Liver (tissue), 9 donors: ENCODE data around the gene ABTB2. TPM values are rescaled to one million over a fixed set of nuclear protein-coding genes. Genes with fewer than 3 reads are reported as not detected.

Source experiments
- DNase-seq: peaks from one replicate; pipeline ENCODE4 v3.0.0-alpha.2; 2017; ENCODE audit warnings: low spot score
- H3K27ac ChIP-seq, 2 donors: one replicate each; pipeline ENCODE4 v1.7.0; 2013; ENCODE audit warnings: inconsistent platforms in 2 of 2, low read length in 2 of 2, control low read depth in 1 of 2, low read depth in 1 of 2, mild to moderate bottlenecking in 1 of 2
- H3K27me3 ChIP-seq, 4 donors: one replicate each; pipeline versions ENCODE4 v1.6.1 to v1.7.0; 2013; ENCODE audit warnings: low read length in 3 of 4, inconsistent platforms in 1 of 4, mild to moderate bottlenecking in 1 of 4, moderate library complexity in 1 of 4; ENCODE audit not compliant: control insufficient read depth in 4 of 4, insufficient read depth in 4 of 4
- H3K36me3 ChIP-seq, 4 donors: one replicate each; pipeline versions ENCODE4 v1.6.1 to v1.7.0; 2013; ENCODE audit warnings: low read length in 3 of 4, mild to moderate bottlenecking in 3 of 4, low read depth in 1 of 4, moderate library complexity in 1 of 4; ENCODE audit not compliant: control insufficient read depth in 4 of 4, insufficient read depth in 3 of 4
- H3K4me1 ChIP-seq, 4 donors: one replicate each; pipeline versions ENCODE4 v1.6.1 to v1.7.0; 2013; ENCODE audit warnings: low read length in 3 of 4, mild to moderate bottlenecking in 3 of 4, moderate library complexity in 1 of 4; ENCODE audit not compliant: control insufficient read depth in 4 of 4, insufficient read depth in 4 of 4
- H3K4me3 ChIP-seq, 3 donors: one replicate each; pipeline versions ENCODE4 v1.6.1 to v1.7.0; 2013; ENCODE audit warnings: low read length in 3 of 3, control low read depth in 1 of 3, low read depth in 1 of 3, mild to moderate bottlenecking in 1 of 3
- H3K9ac ChIP-seq, 2 donors: one replicate each; pipeline ENCODE4 v1.7.0; 2013; ENCODE audit warnings: low read length in 2 of 2, mild to moderate bottlenecking in 2 of 2, moderate library complexity in 2 of 2, control low read depth in 1 of 2, low read depth in 1 of 2
- H3K9me3 ChIP-seq, 4 donors: one replicate each; pipeline versions ENCODE4 v1.6.1 to v1.7.0; 2013; ENCODE audit warnings: low read length in 3 of 4; ENCODE audit not compliant: control insufficient read depth in 4 of 4
- EGR1 ChIP-seq, 2 donors: IDR thresholded peaks; 2 replicates each; pipeline ENCODE4 v1.6.1; 2016 to 2018; ENCODE audit warnings: antibody characterized with exemption in 2 of 2, low read depth in 2 of 2
- FOXA1 ChIP-seq: IDR thresholded peaks from 2 replicates; pipeline ENCODE4 v1.6.1; 2016; ENCODE audit warnings: antibody characterized with exemption
- FOXA2 ChIP-seq: IDR thresholded peaks from 2 replicates; pipeline ENCODE4 v1.6.1; 2016; ENCODE audit warnings: antibody characterized with exemption
- GABPA ChIP-seq, 2 donors: IDR thresholded peaks in 1 of 2; conservative IDR thresholded peaks in 1 of 2; 2 replicates each; pipeline ENCODE4 v1.6.1; 2016; ENCODE audit warnings: antibody characterized with exemption in 2 of 2, mild to moderate bottlenecking in 1 of 2, moderate library complexity in 1 of 2
- HNF4A ChIP-seq, 2 donors: conservative IDR thresholded peaks; 2 replicates each; pipeline ENCODE4 v1.6.1; 2016; ENCODE audit warnings: antibody characterized with exemption in 2 of 2, mild to moderate bottlenecking in 2 of 2
- HNF4G ChIP-seq: IDR thresholded peaks from 2 replicates; pipeline ENCODE4 v1.6.1; 2016; ENCODE audit warnings: antibody characterized with exemption
- JUND ChIP-seq, 2 donors: IDR thresholded peaks; 2 replicates each; pipeline ENCODE4 v1.6.1; 2016; ENCODE audit warnings: antibody characterized with exemption in 2 of 2
- MAX ChIP-seq: IDR thresholded peaks from 2 replicates; pipeline ENCODE4 v1.6.1; 2016; ENCODE audit warnings: antibody characterized with exemption
- NR2F2 ChIP-seq: IDR thresholded peaks from 2 replicates; pipeline ENCODE4 v1.6.1; 2016; ENCODE audit warnings: antibody characterized with exemption
- RAD21 ChIP-seq, 2 donors: IDR thresholded peaks; 2 replicates each; pipeline ENCODE4 v1.6.1; 2016; ENCODE audit warnings: antibody characterized with exemption in 2 of 2, mild to moderate bottlenecking in 2 of 2
- REST ChIP-seq: IDR thresholded peaks from 2 replicates; pipeline ENCODE4 v1.6.1; 2016; ENCODE audit warnings: antibody characterized with exemption, mild to moderate bottlenecking
- RXRA ChIP-seq, 2 donors: IDR thresholded peaks; 2 replicates each; pipeline ENCODE4 v1.6.1; 2017 to 2018; ENCODE audit warnings: antibody characterized with exemption in 2 of 2, mild to moderate bottlenecking in 1 of 2
- SP1 ChIP-seq: IDR thresholded peaks from 2 replicates; pipeline ENCODE4 v1.6.1; 2018; ENCODE audit warnings: antibody characterized with exemption, mild to moderate bottlenecking
- TAF1 ChIP-seq: conservative IDR thresholded peaks from 2 replicates; pipeline ENCODE4 v1.6.1; 2016; ENCODE audit warnings: antibody characterized with exemption, mild to moderate bottlenecking
- YY1 ChIP-seq: IDR thresholded peaks from 2 replicates; pipeline ENCODE4 v1.6.1; 2016; ENCODE audit warnings: antibody characterized with exemption, mild to moderate bottlenecking
- WGBS: extraction: QIAGEN DNeasy Blood & Tissue Kit; methylation state at CpG from one replicate; pipeline ENCODE4 v1.1.7; 2013; 5-methylcytosine and 5-hydroxymethylcytosine counted together
- polyA plus RNA-seq, 2 donors: library from polyadenylated mRNA; stranded (reverse) in 1 of 2; unstranded in 1 of 2; fragments of 200-250 nt in 1 of 2; fragments of >200 nt in 1 of 2; fragmentation: Nextera tagmentation in 1 of 2; extraction: Ambion mirVana in 1 of 2; gene quantifications; one replicate each; pipeline versions ENCODE4 v1.2.1 to v1.2.3, GENCODE V29; 2013 to 2015
- total RNA-seq, 2 donors: library from RNA; depleted of rRNA; stranded (reverse); fragments of >200 nt; gene quantifications; one replicate each; pipeline ENCODE4 v1.2.3, GENCODE V29; 2014
- TF ChIP-seq, protein P1 (sequence below): IDR thresholded peaks from 2 replicates; pipeline ENCODE4 v1.6.1; 2016; ENCODE audit warnings: antibody characterized with exemption
- TF ChIP-seq, protein P2 (sequence below): IDR thresholded peaks from 2 replicates; pipeline ENCODE4 v1.6.1; 2016; ENCODE audit warnings: antibody characterized with exemption
- donor health status: healthy.
- donor health status: healthy.
- donor health status: healthy.
- donor health status: healthy.
- donor health status: healthy.

Gene ABTB2
- total and polyA plus RNA-seq, 4 donors, result 2.4 to 8.9 (median 6.1) TPM

DNA sequence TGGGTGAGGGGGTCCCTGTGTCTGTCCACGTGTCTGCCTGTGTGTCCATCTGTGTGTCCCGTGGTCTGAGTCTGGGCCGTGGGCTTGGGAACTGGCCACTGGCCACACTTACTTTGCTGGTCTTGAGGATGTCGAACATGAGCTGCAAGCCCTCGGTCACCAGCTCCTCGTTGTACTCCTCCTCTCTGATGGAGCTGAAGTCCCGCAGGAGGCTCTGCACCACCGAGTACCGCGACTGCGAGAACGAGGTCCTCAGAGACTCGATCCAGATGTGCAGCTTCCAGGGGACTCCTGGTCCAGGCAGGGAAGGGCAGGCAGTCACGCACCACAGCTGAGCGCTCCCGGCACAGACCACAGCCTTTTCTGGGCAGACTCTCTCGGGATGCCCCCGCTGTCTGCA is 197.0 kb downstream of the ABTB2 start:
- WGBS, result 93% methylated on average over 18 of the region's 18 CpGs
- no peak for TF ChIP-seq RAD21 (IDR thresholded peaks at IDR 0.05)
- no peak for TF ChIP-seq FOXA1
- no peak for TF ChIP-seq GABPA (IDR thresholded peaks at IDR 0.05 in 1 of 2, conservative IDR thresholded peaks at IDR 0.05 in 1 of 2)
- TF ChIP-seq, protein P1, sequence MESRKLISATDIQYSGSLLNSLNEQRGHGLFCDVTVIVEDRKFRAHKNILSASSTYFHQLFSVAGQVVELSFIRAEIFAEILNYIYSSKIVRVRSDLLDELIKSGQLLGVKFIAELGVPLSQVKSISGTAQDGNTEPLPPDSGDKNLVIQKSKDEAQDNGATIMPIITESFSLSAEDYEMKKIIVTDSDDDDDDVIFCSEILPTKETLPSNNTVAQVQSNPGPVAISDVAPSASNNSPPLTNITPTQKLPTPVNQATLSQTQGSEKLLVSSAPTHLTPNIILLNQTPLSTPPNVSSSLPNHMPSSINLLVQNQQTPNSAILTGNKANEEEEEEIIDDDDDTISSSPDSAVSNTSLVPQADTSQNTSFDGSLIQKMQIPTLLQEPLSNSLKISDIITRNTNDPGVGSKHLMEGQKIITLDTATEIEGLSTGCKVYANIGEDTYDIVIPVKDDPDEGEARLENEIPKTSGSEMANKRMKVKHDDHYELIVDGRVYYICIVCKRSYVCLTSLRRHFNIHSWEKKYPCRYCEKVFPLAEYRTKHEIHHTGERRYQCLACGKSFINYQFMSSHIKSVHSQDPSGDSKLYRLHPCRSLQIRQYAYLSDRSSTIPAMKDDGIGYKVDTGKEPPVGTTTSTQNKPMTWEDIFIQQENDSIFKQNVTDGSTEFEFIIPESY, result no peak
- no peak for TF ChIP-seq NR2F2
- no peak for TF ChIP-seq TAF1
- TF ChIP-seq RXRA (IDR thresholded peaks at IDR 0.05), result no peak
- TF ChIP-seq JUND (IDR thresholded peaks at IDR 0.05), result no peak
- no peak for TF ChIP-seq MAX
- no peak for TF ChIP-seq FOXA2
- no peak for TF ChIP-seq REST
- no peak for TF ChIP-seq HNF4G
- no peak for TF ChIP-seq HNF4A (conservative IDR thresholded peaks at IDR 0.05)
- no peak for TF ChIP-seq YY1
- TF ChIP-seq SP1, result no peak
- TF ChIP-seq, protein P2, sequence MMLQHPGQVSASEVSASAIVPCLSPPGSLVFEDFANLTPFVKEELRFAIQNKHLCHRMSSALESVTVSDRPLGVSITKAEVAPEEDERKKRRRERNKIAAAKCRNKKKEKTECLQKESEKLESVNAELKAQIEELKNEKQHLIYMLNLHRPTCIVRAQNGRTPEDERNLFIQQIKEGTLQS, result no peak
- no peak for DNase-seq

DNA sequence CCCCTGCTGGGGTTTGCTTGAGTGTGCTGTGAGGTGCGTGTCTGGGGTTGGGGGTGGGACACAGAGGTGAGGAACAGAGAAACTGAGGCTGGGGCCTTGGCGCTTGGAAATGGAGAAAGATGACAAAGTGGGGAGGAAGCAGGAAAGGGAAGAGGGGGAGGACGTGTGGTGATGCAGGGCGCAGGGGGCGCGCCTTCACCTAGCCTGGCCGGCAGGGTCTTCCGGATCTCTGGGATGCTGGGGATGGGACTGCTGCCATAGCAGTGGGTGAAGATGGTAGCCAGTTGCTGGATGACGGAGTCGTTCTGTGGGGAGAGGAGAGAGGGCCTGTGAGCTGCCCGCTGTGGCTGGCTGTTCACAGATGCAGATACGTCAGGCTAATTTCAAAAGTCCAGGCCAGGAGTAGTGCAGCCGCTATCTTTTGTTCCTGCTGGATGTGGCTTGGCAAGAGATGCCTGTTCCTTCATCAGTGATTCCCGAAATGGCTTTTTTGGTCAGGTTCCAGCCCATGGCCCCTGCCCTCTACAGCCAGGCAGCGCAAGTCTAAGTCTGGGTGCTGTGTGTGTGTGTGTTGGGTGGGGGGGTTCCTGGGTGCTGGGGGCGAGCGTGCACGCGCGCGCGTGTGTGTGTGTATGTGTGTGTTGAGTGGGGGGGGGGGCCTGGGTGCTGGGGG is 197.6 kb downstream of the ABTB2 start:
- H3K27me3 ChIP-seq, result no peaks in the 10 kb centered on the region
- 92% methylated on average over 22 of the region's 22 CpGs for WGBS
- TF ChIP-seq MAX (no peak), GABPA (IDR thresholded peaks at IDR 0.05 in 1 of 2, conservative IDR thresholded peaks at IDR 0.05 in 1 of 2) (no peak), REST (no peak), TAF1 (no peak), SP1 (no peak), EGR1 (IDR thresholded peaks at IDR 0.05; ENCODE audit: low read depth in 2 of 2) (no peak), FOXA2 (no peak), HNF4A (conservative IDR thresholded peaks at IDR 0.05) (no peak), JUND (IDR thresholded peaks at IDR 0.05) (no peak), HNF4G (no peak), RAD21 (IDR thresholded peaks at IDR 0.05) (no peak), RXRA (IDR thresholded peaks at IDR 0.05) (no peak), YY1 (no peak), NR2F2 (no peak)
- TF ChIP-seq, protein P2, result no peak
- TF ChIP-seq, protein P1, result no peak
- H3K27ac ChIP-seq, result no peak overlapping the region
- H3K36me3 ChIP-seq, result peaks cover 0 to 70% (median 19%) of the 10 kb centered on the region in 4 donors
- no peak overlapping the region for H3K9ac ChIP-seq
- H3K9me3 ChIP-seq, result no peaks in the 10 kb centered on the region
- H3K4me1 ChIP-seq, result peaks cover 0 to 10% (median 5%) of the 10 kb centered on the region in 4 donors
- DNase-seq, result no peak
- no peak overlapping the region for H3K4me3 ChIP-seq

More for the DNA sequence above, 197.0 kb downstream of the ABTB2 start:
- H3K27ac ChIP-seq, result no peak overlapping the region
- peaks cover 0 to 10% (median 5%) of the 10 kb centered on the region in 4 donors for H3K4me1 ChIP-seq
- peaks cover 0 to 69% (median 18%) of the 10 kb centered on the region in 4 donors for H3K36me3 ChIP-seq
- no peak overlapping the region for H3K4me3 ChIP-seq
- no peak overlapping the region for H3K9ac ChIP-seq
- no peaks in the 10 kb centered on the region for H3K27me3 ChIP-seq
- no peaks in the 10 kb centered on the region for H3K9me3 ChIP-seq
